HG03025 (cell line): ENCODE data around the gene CAVIN1.
"Not testable (repeated sequence)": the region's sequence is repeated elsewhere in the genome, so short reads cannot be mapped to it uniquely, and the experiment has no call there.

Source experiments
- ATAC-seq: cut with Tn5 transposase; IDR thresholded peaks from one replicate; pipeline ENCODE4 v1.9.1; 2021; ENCODE audit warnings: mild to moderate bottlenecking, moderate library complexity; ENCODE audit not compliant: unreplicated experiment, low FRiP score

CAVIN1 gene

GRCh38 chr17:42436391-42436790 lies 13.3 kb upstream of the CAVIN1 start:
- no peak for ATAC-seq

GRCh38 chr17:42431758-42432161 lies 8.7 kb upstream of the CAVIN1 start:
- no peak for ATAC-seq

GRCh38 chr17:42429726-42430447 lies 6.8 kb upstream of the CAVIN1 start:
- no peak for ATAC-seq

GRCh38 chr17:42428141-42428944 lies 5.3 kb upstream of the CAVIN1 start:
- ATAC-seq, result no peak

GRCh38 chr17:42424991-42425610 lies 2.0 kb upstream of the CAVIN1 start:
- ATAC-seq, result no peak

GRCh38 chr17:42423766-42424165 lies 710 bp upstream of the CAVIN1 start:
- ATAC-seq, result no peak

GRCh38 chr17:42422412-42422957 lies 571 bp downstream of the CAVIN1 start:
- ATAC-seq, result no peak

- no peak for ATAC-seq
Observed at GRCh38 chr17:42421507-42422338, 1.3 kb downstream of the CAVIN1 start.

GRCh38 chr17:42421136-42421506 lies 1.9 kb downstream of the CAVIN1 start:
- ATAC-seq, result no peak

- not testable (repeated sequence) for ATAC-seq
Observed at GRCh38 chr17:42417981-42418380, 5.1 kb downstream of the CAVIN1 start.

GRCh38 chr17:42414704-42415409 lies 8.2 kb downstream of the CAVIN1 start:
- no peak for ATAC-seq

- ATAC-seq, result no peak
Observed at GRCh38 chr17:42413464-42414040, 9.5 kb downstream of the CAVIN1 start.

- ATAC-seq, result no peak
Observed at GRCh38 chr17:42411905-42412679, 11.0 kb downstream of the CAVIN1 start.

GRCh38 chr17:42411361-42411760 lies 11.7 kb downstream of the CAVIN1 start:
- ATAC-seq, result no peak

GRCh38 chr17:42410319-42410685 lies 12.8 kb downstream of the CAVIN1 start:
- no peak for ATAC-seq

- ATAC-seq, result no peak
Observed at GRCh38 chr17:42409523-42410318, 13.3 kb downstream of the CAVIN1 start.

GRCh38 chr17:42408061-42408460 lies 15.0 kb downstream of the CAVIN1 start:
- no peak for ATAC-seq

GRCh38 chr17:42407289-42407836 lies 15.7 kb downstream of the CAVIN1 start:
- no peak for ATAC-seq
